Epithelial cell of alveolus of lung (primary cell): Measurements from ENCODE around the gene PLEKHS1. TPM values are rescaled to one million over a fixed set of nuclear protein-coding genes. Genes with fewer than 3 reads are reported as not detected.

Experiments
- total RNA-seq: library from RNA; depleted of rRNA; stranded (reverse); fragments of >200 nt; gene quantifications from 2 replicates; pipeline ENCODE4 v1.2.1, GENCODE V29; 2015

Gene PLEKHS1
- total RNA-seq, result not detected in 2 replicates

GRCh38 chr10:113751181-113751732 is at the start of gene PLEKHS1:
Gene PLEKHS1, plus strand, starts transcription at chr10:113751682. Its CDS starts 3,596 bp downstream, at chr10:113755278.

Other genes starting within 250 kb of the PLEKHS1 start
- not detected in 2 replicates for gene HABP2, start 198.6 kb upstream of the PLEKHS1 start, total RNA-seq
- not detected in 2 replicates for gene NRAP, start 87.6 kb upstream of the PLEKHS1 start, total RNA-seq
- 19.5 and 34.6 TPM in 2 replicates for gene CASP7, start 71.8 kb upstream of the PLEKHS1 start, total RNA-seq
- gene DCLRE1A, start 102.4 kb downstream of the PLEKHS1 start, total RNA-seq, result 4.1 and 5.4 TPM in 2 replicates
- 9.2 and 15.2 TPM in 2 replicates for gene NHLRC2, start 103.0 kb downstream of the PLEKHS1 start, total RNA-seq